ENCODE measurements around the gene BPHL.
"Not testable (repeated sequence)": the region's sequence is repeated elsewhere in the genome, so short reads cannot be mapped to it uniquely, and the experiment has no call there.

The BPHL gene

GRCh38 chr6:3122823-3123182 is 4.3 kb downstream of the BPHL start:
- no peak for DNase-seq (ENCODE audit: low read depth, low spot score)

GRCh38 chr6:3124667-3125066 is 6.2 kb downstream of the BPHL start:
- no peak for DNase-seq (ENCODE audit: low read depth, low spot score)

DNA sequence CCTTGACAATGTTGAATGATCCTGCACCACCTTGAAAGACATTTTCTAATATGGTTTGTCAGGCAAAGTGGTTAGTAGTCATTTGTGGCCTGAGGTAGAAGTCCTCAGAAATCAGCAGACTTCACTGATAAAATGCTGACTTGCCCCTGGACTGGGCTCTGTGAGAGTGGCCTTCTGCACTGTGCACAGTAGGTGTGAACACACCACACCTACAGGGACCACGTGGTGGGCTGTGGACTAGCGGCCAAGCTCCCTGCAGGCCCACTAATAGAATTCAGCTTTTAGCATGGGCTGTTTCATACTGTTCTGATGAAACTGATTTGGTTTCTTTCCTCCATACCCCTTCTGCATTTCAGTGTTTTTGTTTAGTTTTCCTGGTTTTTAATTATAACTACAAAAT is 7.3 kb downstream of the BPHL start:
- DNase-seq (ENCODE audit: low read depth, low spot score), result no peak

DNA sequence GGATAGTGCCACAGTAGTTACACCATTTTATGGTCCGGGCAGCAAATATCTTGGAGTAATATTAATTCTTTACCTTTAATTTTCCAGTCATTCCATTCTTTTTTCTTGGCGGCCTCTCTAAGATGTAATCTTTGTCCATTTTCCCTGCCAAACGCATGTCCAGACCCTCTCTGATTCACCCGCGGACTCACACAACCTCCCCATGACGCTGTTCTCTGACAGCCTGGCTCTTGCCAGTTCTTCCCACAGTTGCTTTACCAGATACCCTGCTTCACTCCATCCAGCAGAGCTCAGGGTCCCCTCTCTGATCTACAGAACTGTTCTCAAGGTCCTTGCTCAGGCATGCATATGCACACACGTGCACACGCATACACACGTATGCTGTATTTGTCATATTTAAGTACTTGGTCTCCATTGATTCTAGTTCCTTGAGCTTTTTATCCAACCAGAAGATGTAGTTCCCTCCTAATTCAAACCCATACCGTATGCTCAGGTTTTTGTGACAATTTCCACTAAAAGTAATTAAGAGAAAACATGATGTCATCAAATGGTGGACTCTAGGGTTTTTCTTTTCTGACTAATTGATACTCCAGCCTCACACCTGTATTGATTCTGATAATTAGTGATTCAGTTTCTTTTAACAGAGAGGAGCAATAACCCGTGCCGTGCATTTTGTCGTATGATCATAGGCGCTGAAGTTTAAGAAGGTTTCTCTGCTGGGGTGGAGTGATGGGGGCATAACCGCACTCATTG is 10.0 kb downstream of the BPHL start:
- DNase-seq (ENCODE audit: low read depth, low spot score), result no peak

GRCh38 chr6:3131695-3132094 is 13.2 kb downstream of the BPHL start:
- DNase-seq (ENCODE audit: low read depth, low spot score), result no peak

- no peak for DNase-seq (ENCODE audit: low read depth, low spot score)
These were observed 15.0 kb downstream of the BPHL start for GRCh38 chr6:3133515-3133914.

DNA sequence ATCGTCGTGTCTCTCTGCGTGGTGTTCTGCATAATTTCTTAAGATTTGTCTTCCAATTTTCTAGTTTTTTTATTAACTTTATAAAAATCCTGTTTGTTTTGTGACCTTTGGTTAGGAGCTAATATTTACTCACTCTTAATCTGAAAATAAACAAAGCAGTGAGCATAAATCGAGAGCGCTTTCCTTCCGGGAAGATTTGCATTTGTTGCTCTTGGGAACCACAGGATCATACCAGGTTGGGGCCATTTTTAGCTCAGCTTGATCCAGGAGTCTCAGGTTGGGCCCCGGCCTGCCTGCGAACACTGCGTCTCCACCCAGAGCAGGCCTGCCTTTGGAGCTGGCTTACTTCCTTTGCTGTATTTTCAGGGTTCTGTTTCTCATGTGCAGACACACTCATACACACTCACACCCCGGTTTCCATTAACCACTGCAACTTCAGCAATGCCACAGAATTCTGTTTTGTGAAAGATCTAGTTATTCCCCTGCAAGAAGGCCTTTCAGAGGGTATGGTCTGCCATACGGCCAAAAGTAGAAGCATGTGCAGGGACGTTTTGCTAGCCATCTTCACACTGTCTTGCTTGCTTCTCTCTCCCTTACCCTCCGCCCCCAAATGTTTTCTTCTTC is 17.3 kb downstream of the BPHL start:
- no peak for DNase-seq (ENCODE audit: low read depth, low spot score)

DNA sequence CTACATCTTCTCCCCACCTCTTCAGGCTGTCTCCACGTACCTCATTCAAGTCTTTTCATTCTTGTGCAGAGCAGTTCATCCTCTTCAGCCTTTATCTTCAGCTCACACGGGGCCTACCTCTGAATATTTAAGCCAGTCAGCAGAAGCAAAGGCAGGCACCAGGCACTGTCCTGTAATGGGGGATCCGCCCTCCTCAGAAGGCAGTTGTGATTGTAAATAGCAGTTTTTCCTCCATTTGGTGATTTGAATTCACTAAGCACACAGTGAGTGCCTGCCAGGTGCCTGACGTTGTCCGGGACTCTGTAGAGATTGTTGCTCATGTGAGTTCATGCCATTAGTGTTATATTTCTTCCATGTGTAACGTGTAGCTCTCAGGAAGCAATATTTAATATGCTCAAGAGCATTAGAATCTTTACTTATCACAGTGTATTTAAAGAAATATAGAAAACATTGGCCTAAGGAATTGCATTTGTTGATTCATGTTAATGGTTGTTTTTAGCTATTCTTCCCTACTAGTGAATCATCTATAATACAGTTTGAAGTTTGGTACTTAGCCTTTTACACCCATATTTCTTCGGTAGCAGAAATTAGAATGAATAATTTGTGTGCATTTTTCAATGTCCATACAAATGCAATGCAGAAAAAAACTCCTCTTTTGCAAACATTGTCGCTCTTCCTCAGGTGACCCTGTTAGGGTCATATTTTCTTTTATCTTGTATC is 17.9 kb downstream of the BPHL start:
- no peak for DNase-seq (ENCODE audit: low read depth, low spot score)

- no peak for DNase-seq (ENCODE audit: low read depth, low spot score)
These were observed 18.7 kb downstream of the BPHL start for GRCh38 chr6:3137057-3137777.

GRCh38 chr6:3137873-3138272 is 19.4 kb downstream of the BPHL start:
- DNase-seq (ENCODE audit: low read depth, low spot score), result not testable (repeated sequence)

DNA sequence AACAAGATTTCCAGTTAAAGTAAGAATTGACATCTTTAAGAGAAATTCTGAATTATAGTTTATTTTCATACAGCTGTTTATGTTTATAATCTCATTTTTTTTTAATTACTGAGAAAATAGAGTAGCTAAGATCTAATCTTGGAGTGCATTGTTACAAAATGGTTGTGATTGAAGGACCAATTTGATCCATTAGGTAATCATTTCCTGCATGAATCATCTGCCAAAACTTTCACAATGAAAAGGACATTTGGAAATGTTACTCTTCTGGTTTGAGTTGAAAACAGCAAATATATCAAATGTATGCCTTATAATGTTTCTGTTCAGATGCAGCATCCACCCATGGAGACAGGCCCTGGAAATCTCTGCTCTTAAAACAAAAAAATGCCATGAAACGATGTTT is 19.8 kb downstream of the BPHL start:
- no peak for DNase-seq (ENCODE audit: low read depth, low spot score)

DNA sequence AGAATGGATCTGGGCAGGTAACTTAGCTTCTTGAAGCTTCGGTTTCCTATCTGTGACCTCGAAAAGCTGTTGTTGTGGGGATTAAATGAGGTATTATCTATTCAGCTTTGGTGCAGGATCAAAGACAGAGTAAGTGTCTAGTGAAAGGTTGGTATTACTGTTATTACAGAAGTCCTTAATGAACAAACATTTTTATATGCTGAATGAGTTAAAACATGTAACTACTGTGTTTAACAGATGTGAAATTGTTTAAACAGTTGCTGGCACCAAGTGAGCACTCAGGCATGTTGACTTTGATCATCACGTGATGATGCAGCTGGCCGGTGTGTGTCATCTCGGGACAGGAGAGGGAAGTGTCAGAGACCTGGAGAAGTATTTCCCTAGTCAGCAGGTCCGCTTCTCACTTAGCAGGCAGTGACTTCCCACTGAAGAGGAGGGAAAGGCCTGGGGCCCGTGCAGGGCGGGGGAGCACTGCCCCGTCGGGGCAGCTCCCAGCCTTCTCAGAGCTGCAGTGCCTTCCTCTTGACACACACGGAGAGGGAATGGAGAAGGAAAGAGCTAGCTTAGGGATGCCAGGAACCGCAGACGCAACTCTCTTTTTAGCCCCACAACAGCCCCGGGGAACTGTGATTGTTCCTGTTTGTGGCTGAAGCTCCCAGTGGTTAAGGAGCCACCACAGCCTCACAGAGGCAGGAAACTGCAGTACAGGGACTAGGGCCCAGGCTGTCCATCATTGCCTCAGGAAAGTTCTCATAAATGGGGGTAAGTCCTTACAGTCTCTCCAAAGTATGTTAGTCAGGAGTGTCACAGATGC is 20.8 kb downstream of the BPHL start:
- DNase-seq (ENCODE audit: low read depth, low spot score), result peak; percentile 78

DNA sequence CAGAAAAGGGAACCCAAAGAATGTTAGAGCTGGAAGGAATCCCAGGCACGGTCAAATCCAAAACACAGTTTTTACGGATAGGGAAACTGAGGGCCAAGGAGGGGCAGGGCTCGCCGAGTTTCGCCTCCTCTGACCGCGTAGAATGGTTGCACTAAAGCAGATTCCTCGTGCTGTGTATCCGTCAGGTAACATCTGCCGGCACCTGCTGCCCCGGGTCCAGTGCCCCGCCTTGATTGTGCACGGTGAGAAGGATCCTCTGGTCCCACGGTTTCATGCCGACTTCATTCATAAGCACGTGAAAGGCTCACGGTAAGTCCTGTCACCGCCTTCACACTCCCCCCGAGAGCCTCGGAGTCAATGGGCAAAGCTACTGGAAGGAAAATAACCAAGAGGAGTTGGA is 21.7 kb downstream of the BPHL start:
- no peak for DNase-seq (ENCODE audit: low read depth, low spot score)

- no peak for DNase-seq (ENCODE audit: low read depth, low spot score)
These were observed 24.0 kb downstream of the BPHL start for GRCh38 chr6:3142536-3142935.

DNA sequence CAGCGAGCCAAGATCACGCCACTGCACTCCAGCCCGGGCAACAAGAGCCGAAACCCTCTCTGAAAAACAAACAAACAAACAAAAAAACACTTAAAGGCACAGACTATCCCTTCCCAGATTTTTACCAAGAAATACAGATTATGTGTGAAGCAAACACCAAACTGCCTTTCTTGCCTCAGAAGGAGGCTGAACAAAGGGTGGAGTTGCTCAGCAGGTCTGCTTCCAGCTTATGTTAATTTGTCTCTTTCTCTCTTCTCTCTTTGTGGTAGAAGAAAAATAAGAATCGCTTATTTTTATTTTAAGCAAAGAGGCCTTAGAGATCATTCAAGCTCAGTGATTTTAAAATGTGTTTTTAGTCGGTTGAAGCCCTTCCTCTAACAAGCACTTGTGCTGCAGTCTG is 24.6 kb downstream of the BPHL start:
- DNase-seq (ENCODE audit: low read depth, low spot score), result no peak

GRCh38 chr6:3144571-3144970 is 26.1 kb downstream of the BPHL start:
- no peak for DNase-seq (ENCODE audit: low read depth, low spot score)

- no peak for DNase-seq (ENCODE audit: low read depth, low spot score)
These were observed 29.6 kb downstream of the BPHL start for GRCh38 chr6:3147914-3148757.

DNA sequence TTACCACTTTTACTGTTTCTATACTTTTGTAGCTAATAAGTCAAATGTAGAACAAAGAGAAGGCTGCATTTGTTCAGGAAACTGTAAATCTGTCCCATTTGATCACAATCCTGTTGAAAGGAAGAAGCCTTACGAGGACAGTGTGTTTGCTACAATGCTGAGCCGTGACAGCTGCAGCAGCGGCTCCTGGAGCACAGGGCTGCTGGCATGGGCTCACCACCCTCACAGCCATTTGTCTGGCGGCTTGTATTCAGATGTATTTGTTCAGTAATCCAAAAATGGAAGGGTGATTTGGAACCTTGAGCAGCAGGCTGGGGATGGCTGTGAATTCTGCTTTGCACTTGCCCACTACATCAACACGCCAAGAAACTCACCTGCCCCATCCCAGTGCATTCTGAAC is 33.2 kb downstream of the BPHL start:
- no peak for DNase-seq (ENCODE audit: low read depth, low spot score)

DNA sequence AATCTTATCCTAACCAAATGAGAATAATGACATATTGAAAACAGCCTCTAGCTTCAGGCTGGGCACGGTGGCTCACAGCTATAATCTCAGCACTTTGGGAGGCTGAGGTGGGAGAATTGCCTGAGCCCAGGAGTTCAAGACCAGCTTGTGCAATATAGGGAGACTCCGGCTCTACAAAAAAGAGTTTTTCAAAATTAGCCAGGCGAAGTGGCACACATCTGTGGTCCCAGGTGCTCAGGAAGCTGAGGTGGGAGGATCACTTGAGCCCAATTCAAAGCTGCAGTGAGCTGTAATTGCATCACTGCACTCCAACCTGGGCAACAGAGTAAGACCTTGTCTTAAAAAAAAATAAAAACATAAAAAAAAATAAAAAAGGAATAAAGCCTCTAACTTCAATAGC is 34.2 kb downstream of the BPHL start:
- no peak for DNase-seq (ENCODE audit: low read depth, low spot score)

GRCh38 chr6:3155416-3155815 is 36.9 kb downstream of the BPHL start:
- DNase-seq (ENCODE audit: low read depth, low spot score), result not testable (repeated sequence)

Data from smooth muscle cell of the brain vasculature (primary cell).